Measurements from ENCODE around the gene USP9X. TPM values are rescaled to one million over a fixed set of nuclear protein-coding genes. Genes with fewer than 3 reads are reported as not detected.

The USP9X gene
- total and polyA plus RNA-seq, 2 of the 8 experiments (the other 6 are each of a cell fraction or from before 2014, with no cell fraction given), result 79.2 to 300 TPM

DNA sequence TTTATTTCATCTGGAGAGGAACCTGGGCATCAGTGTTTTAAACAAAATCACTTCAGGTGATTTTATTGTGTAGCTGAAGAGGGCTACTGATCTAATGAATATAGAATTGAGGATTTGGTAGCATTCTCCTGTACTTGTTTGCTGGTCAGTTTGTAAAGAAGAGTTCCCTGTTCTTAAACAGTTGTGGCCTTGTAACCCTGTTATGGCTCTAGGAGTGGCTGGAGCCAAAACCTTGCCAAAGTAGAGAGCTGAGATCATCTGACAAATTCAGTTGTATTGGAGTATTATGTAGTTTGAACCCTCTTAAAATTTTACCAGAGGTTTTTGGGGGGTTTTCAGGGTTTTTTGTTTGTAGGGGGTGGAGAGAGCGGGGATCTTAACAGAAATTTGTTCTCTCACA, 36.5 kb downstream of the USP9X start (continued):
- TF ChIP-seq HDAC2 (IDR thresholded peaks at IDR 0.05; ENCODE audit: borderline replicate concordance in 1 of 2, low read depth in 2 of 2, low read length in 2 of 2) (no peak), TBP (IDR thresholded peaks at IDR 0.05; ENCODE audit: low read depth, low read length) (no peak), SUZ12 (IDR thresholded peaks at IDR 0.05; ENCODE audit: low read length) (no peak)

Data from H1 (cell line).